OCI-LY3 (cell line): ENCODE data around the gene GTPBP1.

Experiments
- EZH2phosphoT487 ChIP-seq: fragments of 200-600 bp; shearing (Covaris generic); IDR thresholded peaks from 2 replicates; pipeline ENCODE4 v1.6.1; 2018; ENCODE audit warnings: antibody characterized with exemption, mixed run types, low read depth
- TF ChIP-seq, protein P1 (sequence below): fragments of 200-600, 300-600 bp; sonication (generic); IDR thresholded peaks from 2 replicates; pipeline ENCODE4 v1.5.1; 2014; ENCODE audit warnings: antibody characterized with exemption, low read length, low read depth

DNA sequence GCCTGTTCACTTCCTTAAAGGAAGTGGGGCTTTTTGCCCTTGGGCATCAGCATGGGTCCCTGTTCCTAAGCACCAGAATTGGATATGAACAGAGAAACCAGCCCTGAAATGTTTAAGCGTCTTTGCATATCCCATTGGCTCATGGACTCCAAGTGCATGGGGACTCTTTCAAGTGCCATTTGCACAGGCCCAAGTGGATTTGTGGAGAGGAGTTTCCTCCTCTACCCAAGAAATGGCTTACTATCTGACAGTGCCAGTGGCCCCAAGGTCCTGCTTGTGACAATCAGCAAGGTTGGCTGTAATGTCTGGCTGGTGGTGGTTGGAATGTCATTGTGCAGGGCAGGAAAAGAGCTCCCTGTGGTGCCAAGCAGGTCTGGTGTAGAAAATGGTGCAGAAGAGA, 20.0 kb upstream of the GTPBP1 start:
- TF ChIP-seq, protein P1, sequence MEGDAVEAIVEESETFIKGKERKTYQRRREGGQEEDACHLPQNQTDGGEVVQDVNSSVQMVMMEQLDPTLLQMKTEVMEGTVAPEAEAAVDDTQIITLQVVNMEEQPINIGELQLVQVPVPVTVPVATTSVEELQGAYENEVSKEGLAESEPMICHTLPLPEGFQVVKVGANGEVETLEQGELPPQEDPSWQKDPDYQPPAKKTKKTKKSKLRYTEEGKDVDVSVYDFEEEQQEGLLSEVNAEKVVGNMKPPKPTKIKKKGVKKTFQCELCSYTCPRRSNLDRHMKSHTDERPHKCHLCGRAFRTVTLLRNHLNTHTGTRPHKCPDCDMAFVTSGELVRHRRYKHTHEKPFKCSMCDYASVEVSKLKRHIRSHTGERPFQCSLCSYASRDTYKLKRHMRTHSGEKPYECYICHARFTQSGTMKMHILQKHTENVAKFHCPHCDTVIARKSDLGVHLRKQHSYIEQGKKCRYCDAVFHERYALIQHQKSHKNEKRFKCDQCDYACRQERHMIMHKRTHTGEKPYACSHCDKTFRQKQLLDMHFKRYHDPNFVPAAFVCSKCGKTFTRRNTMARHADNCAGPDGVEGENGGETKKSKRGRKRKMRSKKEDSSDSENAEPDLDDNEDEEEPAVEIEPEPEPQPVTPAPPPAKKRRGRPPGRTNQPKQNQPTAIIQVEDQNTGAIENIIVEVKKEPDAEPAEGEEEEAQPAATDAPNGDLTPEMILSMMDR = no peak
- TF ChIP-seq EZH2phosphoT487 = no peak
